Vagina (tissue), 2 donors: Measurements from ENCODE around the gene MATCAP1. TPM values are rescaled to one million over a fixed set of nuclear protein-coding genes. Genes with fewer than 3 reads are reported as not detected.

ENCODE experiments used
- DNase-seq, 2 donors: peaks; one replicate each; pipeline ENCODE4 v3.0.0-alpha.2; 2017; ENCODE audit errors: extremely low spot score in 2 of 2
- H3K27ac ChIP-seq: fragments of 200-600 bp; sonication (generic); one replicate; pipeline ENCODE4 v1.5.1; 2019
- H3K27me3 ChIP-seq: fragments of 200-600 bp; sonication (generic); one replicate; pipeline ENCODE4 v1.5.1; 2019
- H3K36me3 ChIP-seq, 2 donors: fragments of 200-600 bp; sonication (generic); one replicate each; pipeline ENCODE4 v1.5.1; 2017 to 2019
- H3K4me1 ChIP-seq: fragments of 200-600 bp; sonication (generic); one replicate; pipeline ENCODE4 v1.5.1; 2019
- H3K4me3 ChIP-seq, 2 donors: fragments of 200-600 bp; sonication (generic); 1 replicate in 1 of 2; 2 replicates in 1 of 2; pipeline ENCODE4 v1.5.1; 2016 to 2019
- H3K9me3 ChIP-seq: fragments of 200-600 bp; sonication (generic); one replicate; pipeline ENCODE4 v1.5.1; 2019
- CTCF ChIP-seq, 3 experiments: fragments of 450-650 bp in 2 of 3; fragments of 200-600 bp in 1 of 3; sonication (generic) in 1 of 3; IDR thresholded peaks; one replicate each; pipeline ENCODE4 v1.5.1; 2017 to 2019; ENCODE audit warnings: antibody characterized with exemption in 3 of 3, mild to moderate bottlenecking in 2 of 3, moderate library complexity in 2 of 3
- POLR2A ChIP-seq, 2 donors: fragments of 450-650 bp; IDR thresholded peaks; one replicate each; pipeline ENCODE4 v1.6.1; 2017; ENCODE audit warnings: antibody characterized with exemption in 2 of 2, mild to moderate bottlenecking in 2 of 2, moderate library complexity in 2 of 2
- POLR2AphosphoS5 ChIP-seq, 2 donors: sonication (generic); formaldehyde crosslinking; IDR thresholded peaks; one replicate each; pipeline ENCODE4 v1.9.0; 2017; ENCODE audit warnings: antibody characterized with exemption in 2 of 2, mild to moderate bottlenecking in 2 of 2, low read depth in 1 of 2; ENCODE audit not compliant: insufficient read depth in 1 of 2
- intact Hi-C: fragments of 100-400 bp; cut with DNase I; formaldehyde crosslinking; loops from one replicate; pipeline ENCODE4 v1.15.1; 2023
- microRNA counts, 2 donors: library from miRNA; unstranded; fragments of <30 nt; microRNA quantifications; one replicate each; lab custom pipeline; 2016 to 2017
- microRNA-seq: library from miRNA; unstranded; fragments of <30 nt; microRNA quantifications from one replicate; pipeline ENCODE4, GENCODE V29; 2017; ENCODE audit warnings: borderline number of aligned reads, borderline replicate concordance
- small RNA-seq: library from RNA; depleted of rRNA; stranded (forward); fragments of <200 nt; gene quantifications from one replicate; pipeline ENCODE3, GENCODE V24; 2016
- total RNA-seq: library from RNA; depleted of rRNA; stranded (reverse); fragments of >200 nt; gene quantifications from one replicate; pipeline ENCODE4 v1.2.3, GENCODE V29; 2016

MATCAP1 gene
- total RNA-seq, 1 donor from 2014 or later = 17.4 TPM

DNA sequence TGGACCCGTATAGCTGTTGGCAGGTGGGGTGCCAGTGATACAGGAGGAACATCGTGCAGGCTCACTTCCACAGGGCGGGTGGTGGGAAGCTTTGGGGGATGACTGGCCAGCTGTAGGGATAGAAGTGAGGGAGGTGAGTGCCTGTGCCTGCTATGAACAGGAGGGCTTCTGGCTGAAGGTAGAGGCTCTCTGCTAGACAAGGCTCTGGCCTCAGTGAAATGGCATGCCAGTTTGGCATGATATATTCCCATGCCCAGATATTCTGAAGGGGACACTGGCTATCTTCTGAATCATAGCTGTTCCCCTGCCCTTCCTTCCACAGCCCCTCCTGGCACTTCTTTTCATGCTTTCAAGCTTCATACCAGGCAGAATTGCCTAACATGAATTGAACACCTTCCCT lies 54.9 kb downstream of the MATCAP1 start:
- intact Hi-C loops = no loop called here

DNA sequence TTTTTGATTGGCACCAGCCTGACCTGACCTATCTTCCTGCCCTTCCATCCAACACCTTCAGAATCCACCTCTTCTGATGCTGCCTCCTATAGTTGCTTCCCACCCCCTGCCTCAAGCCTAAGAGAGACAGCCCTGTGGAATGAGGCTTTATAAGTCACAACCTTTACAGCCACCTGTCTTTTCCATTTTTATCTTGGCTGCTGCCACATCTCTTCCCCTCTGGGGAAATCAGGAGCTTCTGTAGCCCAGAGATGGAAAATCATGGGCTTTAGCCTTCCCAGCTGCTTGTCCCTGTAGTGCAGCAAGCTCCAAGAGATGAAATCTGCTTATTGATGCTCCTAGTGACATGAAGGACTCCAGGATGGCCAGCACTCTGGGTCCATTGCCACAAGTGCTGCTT lies 55.3 kb downstream of the MATCAP1 start:
- no peaks in the 10 kb centered on the region for H3K4me1 ChIP-seq
- peaks cover 0 to 47% of the 10 kb centered on the region in 2 donors for H3K36me3 ChIP-seq
- H3K9me3 ChIP-seq = no peaks in the 10 kb centered on the region
- H3K4me3 ChIP-seq = no peak overlapping the region
- no peak overlapping the region for H3K27ac ChIP-seq
- DNase-seq = no peak
- intact Hi-C loops = no loop called here
- TF ChIP-seq POLR2A (IDR thresholded peaks at IDR 0.05) (no peak), POLR2AphosphoS5 (IDR thresholded peaks at IDR 0.05; ENCODE audit: insufficient read depth in 1 of 2, low read depth in 1 of 2) (no peak), CTCF (IDR thresholded peaks at IDR 0.05) (no peak)
- no peaks in the 10 kb centered on the region for H3K27me3 ChIP-seq

More for the DNA sequence above, 54.9 kb downstream of the MATCAP1 start:
- Histone ChIP-seq H3K27me3 (no peaks in the 10 kb centered on the region), H3K27ac (no peak overlapping the region), H3K4me3 (no peak overlapping the region), H3K9me3 (no peaks in the 10 kb centered on the region), H3K4me1 (no peaks in the 10 kb centered on the region), H3K36me3 (peaks cover 0 to 47% of the 10 kb centered on the region in 2 donors)
- TF ChIP-seq POLR2A (IDR thresholded peaks at IDR 0.05) = no peak
- no peak for TF ChIP-seq POLR2AphosphoS5 (IDR thresholded peaks at IDR 0.05; ENCODE audit: insufficient read depth in 1 of 2, low read depth in 1 of 2)
- no peak for TF ChIP-seq CTCF (IDR thresholded peaks at IDR 0.05)
- DNase-seq = no peak

MicroRNA genes within 50 kb of the gene (microRNA counts, 767-probe panel; counts per million panel counts)
- 238 to 261 counts per million in 2 donors for microRNA hsa-miR-328 (lab: Ali Mortazavi, UCI)

Small RNAs within 50 kb of the gene (microRNA-seq; reads per million reads assigned to microRNA genes)
- gene MIR328 = 170 reads per million, percentile 60 among the genes with 10 or more reads in this experiment

Small RNAs within 50 kb of the gene (small RNA-seq; reads per million reads assigned to genes)
- 8.9 reads per million, percentile 92 among the genes with 10 or more reads in this experiment for gene MIR328

Other genes starting within 250 kb of the MATCAP1 start
- gene CIAO2B, start 249.6 kb downstream of the MATCAP1 start, total RNA-seq = 105 TPM
- gene CES2, start 248.4 kb downstream of the MATCAP1 start, total RNA-seq = 55.7 TPM
- 0.98 TPM for gene CES3, start 222.7 kb downstream of the MATCAP1 start, total RNA-seq
- gene CES4A, start 195.4 kb downstream of the MATCAP1 start, total RNA-seq = 12.5 TPM
- 33.9 TPM for gene CBFB, start 154.8 kb downstream of the MATCAP1 start, total RNA-seq
- 23.3 TPM for gene PHAF1, start 74.0 kb downstream of the MATCAP1 start, total RNA-seq
- gene B3GNT9, start 33.0 kb downstream of the MATCAP1 start, total RNA-seq = 12.8 TPM
- 22.3 TPM for gene TRADD, start 24.1 kb downstream of the MATCAP1 start, total RNA-seq
- gene FBXL8, start 24.0 kb downstream of the MATCAP1 start, total RNA-seq = 31.4 TPM
- gene HSF4, start 19.2 kb downstream of the MATCAP1 start, total RNA-seq = 54.3 TPM
- 19.2 TPM for gene NOL3, start 13.4 kb downstream of the MATCAP1 start, total RNA-seq
- 2.5 TPM for gene EXOC3L1, start 6.2 kb upstream of the MATCAP1 start, total RNA-seq
- 78.1 TPM for gene E2F4, start 8.2 kb upstream of the MATCAP1 start, total RNA-seq
- 21.6 TPM for gene ELMO3, start 15.2 kb upstream of the MATCAP1 start, total RNA-seq
- 48.9 TPM for gene TMEM208, start 43.2 kb upstream of the MATCAP1 start, total RNA-seq
- gene FHOD1, start 63.5 kb upstream of the MATCAP1 start, total RNA-seq = 17.2 TPM
- 0.49 TPM for gene SLC9A5, start 65.0 kb upstream of the MATCAP1 start, total RNA-seq
- gene PLEKHG4, start 95.6 kb upstream of the MATCAP1 start, total RNA-seq = 9.8 TPM
- gene KCTD19, start 142.8 kb upstream of the MATCAP1 start, total RNA-seq = not detected
- gene LRRC36, start 142.9 kb upstream of the MATCAP1 start, total RNA-seq = not detected
- 28.2 TPM for gene TPPP3, start 209.5 kb upstream of the MATCAP1 start, total RNA-seq
- 22.3 TPM for gene ZDHHC1, start 232.5 kb upstream of the MATCAP1 start, total RNA-seq
- gene HSD11B2, start 247.2 kb upstream of the MATCAP1 start, total RNA-seq = 30.2 TPM